Measurements from ENCODE around the gene C10orf90.

The C10orf90 gene

GRCh38 chr10:126455766-126456405 is 214.6 kb downstream of the C10orf90 start:
- DNase-seq, result no peak

DNA sequence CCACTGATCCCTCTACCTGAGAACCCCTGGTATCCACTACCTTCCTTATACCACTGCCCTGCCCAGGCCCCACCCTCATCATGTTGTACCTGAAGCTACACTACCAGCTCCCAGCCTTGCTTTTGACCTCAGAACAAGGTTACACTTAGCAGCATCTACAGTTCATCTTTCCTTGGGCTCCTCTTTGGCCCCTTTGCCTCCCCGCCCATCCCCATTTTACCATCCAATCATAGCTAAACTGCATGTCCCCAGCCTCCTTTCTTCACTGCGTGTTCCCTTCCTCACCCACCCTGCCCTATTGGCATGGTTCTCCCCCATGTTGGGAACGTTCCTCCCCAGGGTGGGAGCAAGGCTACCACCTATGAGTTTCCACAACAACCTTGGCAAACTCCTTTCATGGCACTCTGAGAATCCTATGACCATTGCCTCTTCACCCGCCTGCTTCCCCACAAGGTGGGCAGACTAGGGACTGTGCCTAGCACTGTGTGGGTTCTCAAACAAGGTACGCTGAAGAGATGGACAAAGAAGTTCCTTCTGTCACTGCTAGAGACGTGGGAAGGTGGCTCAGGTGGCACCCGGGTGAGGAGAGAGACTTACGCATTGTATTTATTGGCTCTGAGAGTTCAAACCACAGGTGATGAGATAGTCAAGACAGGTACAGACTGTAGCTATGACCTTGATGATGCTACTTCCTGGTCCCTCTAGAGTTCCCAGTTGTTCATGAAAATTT is 215.3 kb downstream of the C10orf90 start:
- no peak for DNase-seq

DNA sequence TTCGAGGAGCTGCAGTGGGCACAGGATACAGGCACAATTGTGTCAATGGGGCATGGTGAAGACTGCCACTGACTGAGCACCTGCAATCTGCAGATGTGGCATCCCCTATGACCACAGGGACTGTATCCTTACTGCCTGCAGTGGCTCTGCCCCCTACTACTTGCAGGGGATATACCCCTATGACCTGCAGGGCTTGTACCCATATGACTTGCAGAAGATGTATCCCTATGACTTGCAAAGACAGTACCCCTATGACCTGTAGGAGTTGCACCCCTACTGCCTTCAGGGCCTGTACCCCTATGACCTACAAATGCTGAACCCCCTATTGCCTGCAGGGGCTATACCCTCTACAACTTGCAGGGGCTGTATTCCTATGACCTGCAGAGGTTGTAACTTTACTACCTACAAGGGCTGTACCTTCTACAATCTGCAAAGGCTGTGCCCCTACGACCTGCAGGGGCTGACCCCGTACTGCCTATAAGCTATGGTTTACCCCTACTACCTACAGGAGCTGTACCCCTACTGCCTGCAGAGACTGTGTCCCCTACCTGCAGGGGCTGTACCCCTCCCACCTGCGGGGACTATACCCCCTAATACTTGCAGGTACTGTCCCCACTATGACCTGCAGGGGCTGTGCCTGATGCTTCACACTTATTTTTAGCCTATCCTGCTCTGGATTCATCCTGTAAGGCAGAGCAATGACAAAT is 216.3 kb downstream of the C10orf90 start:
- DNase-seq, result no peak

DNA sequence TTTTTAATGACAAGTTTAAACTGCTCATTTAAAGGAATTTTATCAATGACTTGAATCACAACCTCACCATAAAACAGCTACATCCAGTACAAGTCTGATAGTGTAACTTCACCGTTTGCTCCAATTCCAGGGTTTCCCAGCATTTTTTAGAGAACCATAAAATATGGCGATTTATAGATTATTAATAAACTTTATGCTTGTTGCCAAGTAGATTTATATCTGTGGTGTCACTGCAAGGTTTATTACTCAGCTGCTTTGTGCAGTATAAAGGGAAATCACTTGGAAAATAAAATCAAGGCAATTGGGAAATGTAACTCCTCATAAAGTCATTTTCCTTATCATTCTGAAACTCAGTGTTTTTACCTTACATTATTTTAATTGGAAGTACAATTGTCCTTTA is 218.2 kb downstream of the C10orf90 start:
- no peak for DNase-seq

- no peak for DNase-seq
Observed at GRCh38 chr10:126448091-126448490, 222.4 kb downstream of the C10orf90 start.

DNA sequence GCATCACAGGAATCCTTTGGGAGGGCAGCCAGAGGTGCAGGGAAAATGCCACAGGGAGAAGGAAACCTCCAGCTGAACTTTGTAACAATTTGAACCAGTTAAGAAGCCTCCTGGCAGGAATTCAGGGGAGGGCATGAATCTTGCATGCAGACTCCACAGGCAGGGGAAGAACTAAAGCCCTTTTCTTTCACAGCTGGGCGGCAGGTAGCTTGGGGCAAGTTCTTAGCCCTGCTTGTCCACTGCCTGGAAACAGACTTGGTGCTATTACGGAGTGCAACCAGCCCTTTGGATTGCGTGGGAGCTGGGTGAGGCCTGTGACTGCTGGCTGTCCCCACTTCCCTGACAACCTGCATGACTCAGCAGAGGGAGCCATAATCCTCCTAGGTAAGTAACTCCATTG is 230.6 kb downstream of the C10orf90 start:
- no peak for DNase-seq

DNA sequence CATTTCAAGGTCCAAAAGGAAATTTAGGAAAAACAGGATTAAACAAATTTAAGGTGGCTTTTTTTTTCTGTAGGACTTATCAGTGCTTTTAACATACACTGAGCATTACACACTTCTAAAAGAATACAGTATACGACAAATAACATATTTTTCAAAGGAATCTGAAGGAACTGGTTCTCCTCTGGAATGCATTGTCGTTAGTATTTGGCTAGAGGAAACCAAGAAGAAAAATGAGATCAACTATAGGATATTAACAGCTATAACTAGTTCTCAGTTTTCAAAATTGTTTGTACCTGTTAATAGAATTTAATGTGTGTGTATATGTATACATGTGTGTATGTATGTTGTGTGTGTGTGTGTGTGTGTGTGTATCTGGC is 232.1 kb downstream of the C10orf90 start:
- no peak for DNase-seq

DNA sequence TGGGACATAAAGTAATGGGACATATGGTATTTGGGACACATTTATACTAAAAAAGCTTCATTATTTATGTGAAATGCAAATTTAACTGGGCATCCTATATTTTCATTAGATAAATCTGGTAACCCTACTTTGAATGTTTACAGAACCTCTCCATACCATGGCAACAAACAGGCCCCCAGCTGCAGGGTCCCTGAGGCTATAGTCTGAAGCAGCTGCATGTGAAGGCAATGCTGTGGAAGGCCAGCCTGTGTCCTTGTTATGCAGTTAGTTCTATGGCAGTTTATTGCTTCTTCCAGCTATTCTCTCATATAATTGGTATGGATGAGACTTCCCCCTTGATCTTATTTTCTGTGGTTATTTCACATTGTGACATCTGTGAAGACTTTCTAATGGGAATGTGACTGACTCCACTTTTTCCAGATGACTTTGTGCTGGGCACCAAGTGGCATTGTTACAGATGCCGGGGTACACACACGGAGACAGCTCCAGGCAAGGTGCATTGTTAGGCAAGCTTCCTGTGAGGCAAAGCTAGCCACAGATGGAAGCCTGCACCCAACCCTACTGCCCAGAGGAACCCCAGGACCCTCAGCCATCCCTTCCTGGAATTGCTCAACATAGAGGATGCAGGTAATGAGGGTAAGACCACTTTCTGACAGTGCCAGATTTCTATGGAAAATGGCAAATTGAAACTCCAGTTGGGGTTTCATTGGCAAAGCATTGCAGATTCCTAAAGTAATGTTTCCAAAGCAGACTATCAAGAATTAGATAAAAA is 232.7 kb downstream of the C10orf90 start:
- no peak for DNase-seq

- no peak for DNase-seq
Observed at GRCh38 chr10:126434235-126434634, 236.3 kb downstream of the C10orf90 start.

DNA sequence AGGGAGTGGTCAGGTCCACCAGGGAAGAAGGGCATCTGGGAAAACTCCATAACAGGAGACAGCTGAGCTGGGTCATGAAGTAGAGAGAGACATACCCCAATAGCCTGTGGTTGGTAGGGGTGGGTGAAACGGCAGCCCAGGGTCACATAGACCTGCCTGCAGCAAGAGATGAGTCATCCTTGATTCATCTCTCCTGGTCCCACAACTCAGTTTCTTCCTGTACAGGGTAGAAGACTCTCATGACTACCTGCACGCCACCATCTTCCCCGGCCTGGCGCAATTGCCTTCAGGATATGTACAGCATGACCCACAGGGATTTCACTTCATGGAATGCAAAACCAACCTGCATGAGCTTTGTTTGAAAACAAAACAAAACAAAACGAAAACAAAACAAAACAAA is 237.1 kb downstream of the C10orf90 start:
- DNase-seq, result no peak

DNA sequence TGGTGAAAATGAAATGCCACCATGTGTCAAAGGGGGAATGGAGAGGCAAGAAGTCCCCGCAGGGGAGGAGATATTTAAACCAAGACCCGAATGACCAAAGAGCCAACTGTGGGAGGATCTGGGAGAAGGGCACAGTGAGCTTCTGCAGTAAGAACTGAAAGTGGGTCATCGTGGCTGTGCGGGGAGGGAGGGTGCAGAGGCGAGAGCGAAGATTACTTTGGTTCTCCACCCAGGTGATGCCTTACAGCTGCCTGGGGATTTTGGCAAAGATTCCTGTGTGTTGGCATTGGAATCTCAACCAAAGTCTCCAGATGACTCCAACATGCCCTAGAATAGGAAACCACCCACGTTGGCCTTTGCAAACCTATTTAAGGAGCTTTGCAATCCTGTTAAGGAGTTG is 238.0 kb downstream of the C10orf90 start:
- no peak for DNase-seq

DNA sequence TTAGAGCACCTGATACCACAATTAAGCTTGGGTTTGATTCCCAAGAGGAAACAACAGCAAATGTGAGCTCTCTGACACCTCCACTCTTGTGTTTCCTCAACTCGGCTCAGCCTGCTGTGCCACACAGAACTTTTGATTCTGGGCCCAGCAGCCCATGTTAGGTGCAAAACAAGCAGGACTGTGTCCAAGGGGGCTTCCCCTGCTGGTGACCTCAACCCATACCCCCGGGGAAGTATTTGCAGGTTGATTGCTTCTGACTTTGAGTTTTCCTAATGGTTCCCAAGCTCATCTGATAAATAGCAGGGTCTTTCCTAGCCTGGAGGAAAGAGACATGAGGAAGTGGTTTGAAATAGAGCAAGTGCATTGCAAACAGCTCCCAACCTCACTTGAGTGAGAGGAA is 238.7 kb downstream of the C10orf90 start:
- DNase-seq, result peak in 1 of 2 experiments; percentile 6

DNA sequence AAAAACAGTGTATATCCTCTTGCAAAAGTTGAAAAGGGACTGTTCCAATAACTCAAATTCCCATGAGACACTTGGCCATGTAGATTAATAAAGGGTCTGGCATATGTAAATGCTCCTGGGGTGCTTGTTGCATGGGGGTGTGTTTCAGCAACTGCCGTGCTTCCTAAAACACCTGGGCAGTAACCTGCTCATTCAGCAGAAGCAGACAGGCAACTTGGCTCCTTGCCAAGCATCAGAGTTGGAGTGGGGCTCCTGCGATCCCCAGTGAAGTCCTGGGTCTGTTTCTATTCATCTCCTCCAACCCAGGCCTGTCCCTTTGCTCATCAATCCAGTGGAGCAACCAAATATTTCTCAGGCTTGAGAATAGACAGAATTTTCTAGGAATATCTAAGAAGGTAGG is 240.0 kb downstream of the C10orf90 start:
- no peak for DNase-seq

- DNase-seq, result no peak
Observed at GRCh38 chr10:126429275-126429674, 241.2 kb downstream of the C10orf90 start.

GRCh38 chr10:126425489-126426065 is 244.9 kb downstream of the C10orf90 start:
- no peak for DNase-seq

GRCh38 chr10:126425032-126425431 is 245.5 kb downstream of the C10orf90 start:
- DNase-seq, result no peak

GRCh38 chr10:126423732-126424491 is 246.6 kb downstream of the C10orf90 start:
- DNase-seq, result no peak

DNA sequence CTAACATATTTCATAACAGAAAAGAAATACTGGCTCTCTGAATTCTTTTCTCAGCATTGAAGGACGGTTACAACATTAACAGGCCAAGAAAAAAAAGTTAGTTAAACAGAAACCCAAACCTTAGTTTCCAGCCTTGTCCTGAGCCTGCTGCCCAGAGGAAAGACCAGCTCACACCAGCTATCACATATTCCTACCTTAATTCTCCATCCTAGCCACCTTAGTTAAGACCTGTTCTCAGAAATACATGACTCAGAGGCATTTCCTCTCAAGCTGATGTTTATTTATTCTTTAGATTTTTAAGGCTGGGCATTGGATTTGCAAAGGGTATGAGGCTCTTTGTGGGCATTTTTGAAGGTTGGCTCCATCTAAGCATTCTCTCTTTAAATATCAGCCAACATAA is 247.9 kb downstream of the C10orf90 start:
- DNase-seq, result no peak

DNA sequence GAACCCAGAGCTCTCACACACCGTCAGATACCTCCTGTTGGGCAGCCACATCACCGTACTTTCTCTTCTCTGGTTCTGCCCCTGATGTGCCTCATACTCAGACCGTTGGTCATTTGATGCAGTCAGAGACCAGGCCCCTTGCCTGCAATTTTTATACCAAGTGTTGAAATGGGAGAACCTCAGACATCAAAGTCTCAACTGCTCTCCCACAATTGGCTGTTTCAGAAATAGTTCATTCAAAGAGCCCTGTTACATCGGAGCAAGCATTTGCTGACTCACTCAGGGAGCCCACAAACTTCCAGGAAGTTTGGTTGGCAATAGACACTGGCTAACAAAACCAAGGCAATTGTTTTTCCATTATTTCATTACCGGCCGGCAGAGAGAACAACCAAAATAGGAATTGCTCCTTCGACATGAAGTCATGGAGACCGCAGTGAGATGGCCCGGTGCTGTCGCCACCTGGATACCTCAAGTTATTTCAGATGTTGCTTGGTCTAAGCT is 248.7 kb downstream of the C10orf90 start:
- DNase-seq, result no peak

- DNase-seq, result no peak
Observed at GRCh38 chr10:126420567-126421300, 249.8 kb downstream of the C10orf90 start.

GRCh38 chr10:126417220-126417825 is 253.2 kb downstream of the C10orf90 start:
- DNase-seq, result no peak
